ENCODE measurements around the gene CSTB. TPM values are rescaled to one million over a fixed set of nuclear protein-coding genes. Genes with fewer than 3 reads are reported as not detected.

CSTB gene
- total and polyA plus RNA-seq, 2 donors (not counting 3 experiments of a cell fraction or from before 2014, with no cell fraction given) = 65.8 to 83.7 TPM

DNA sequence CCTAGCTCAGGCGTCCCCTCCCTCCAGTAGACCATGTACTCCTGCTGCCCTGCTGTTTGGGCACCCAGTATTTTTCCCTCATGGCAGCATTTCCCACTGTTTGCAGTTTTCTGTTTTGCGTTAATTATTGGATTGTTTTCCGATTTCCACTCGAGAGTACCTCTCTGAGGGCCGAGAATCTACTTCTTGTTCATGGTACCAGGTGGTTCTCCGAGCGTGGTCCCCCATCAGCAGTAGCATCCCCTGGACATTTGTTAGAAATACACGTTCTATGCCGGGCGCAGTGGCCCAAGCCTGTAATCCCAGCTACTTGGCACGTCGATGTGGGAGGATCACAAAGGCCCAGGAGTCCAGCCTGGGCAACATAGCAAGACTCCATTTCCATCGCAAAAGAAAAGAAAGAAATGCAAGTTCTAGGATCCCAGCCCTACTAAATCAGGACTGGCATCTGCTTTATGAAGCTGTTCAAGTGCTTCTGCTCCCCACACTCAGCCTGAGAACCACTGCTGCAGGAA is 14.0 kb upstream of the CSTB start:
- CTCF ChIA-PET = interaction anchor here (0.7 to 2.2 kb wide), 6 partner anchors 11 to 185 kb away, joined by 3 to 10 read pairs (median 6); no protein-coding TSS in a partner anchor
- Histone ChIP-seq H3K4me1 (ENCODE audit: control insufficient read depth, extremely low read depth, insufficient read depth, low read length) (peaks cover 7% of the 10 kb centered on the region), H3K27me3 (ENCODE audit: control insufficient read depth in 2 of 2, insufficient read depth in 2 of 2, low read length in 2 of 2) (no peaks in the 10 kb centered on the region), H3K4me3 (replicated peaks in 1 of 3; ENCODE audit: insufficient read depth in 1 of 3, low read depth in 1 of 3, low read length in 3 of 3) (peak overlapping the region; percentile 85 to 95 (median 91)), H4K20me1 (replicated peaks; ENCODE audit: control insufficient read depth, extremely low read depth, insufficient read depth, low read length) (no peaks in the 10 kb centered on the region), H2AFZ (ENCODE audit: low read depth, low read length) (peak overlapping the region; percentile 86), H3K27ac (ENCODE audit: insufficient read depth, low read depth, low read length) (peak overlapping the region; percentile 59), H3K79me2 (ENCODE audit: control insufficient read depth, insufficient read depth, low read length) (peaks cover 52% of the 10 kb centered on the region), H3K9me3 (replicated peaks; ENCODE audit: control insufficient read depth, insufficient read depth, low read length) (no peaks in the 10 kb centered on the region), H3K9ac (replicated peaks; ENCODE audit: extremely low read depth, insufficient read depth, low read length) (peak overlapping the region; percentile 75), H3K4me2 (ENCODE audit: insufficient read depth, low read length) (peak overlapping the region; percentile 66), H3K36me3 (ENCODE audit: control insufficient read depth in 2 of 2, extremely low read depth in 1 of 2, insufficient read depth in 2 of 2, low read length in 2 of 2) (peaks cover 13 to 27% of the 10 kb centered on the region in 2 experiments), H3K9me1 (replicated peaks; ENCODE audit: control insufficient read depth, extremely low read depth, insufficient read depth, low read length) (no peaks in the 10 kb centered on the region)
- dilution Hi-C loops (cut with MboI; ENCODE audit: extremely low pct_ligation_motif_present, low sequenced_read_pairs) (no loop called here), intact Hi-C loops (cut with micrococcal nuclease) (no loop called here)
- POLR2A ChIA-PET = no interaction called here
- peak; percentile 12 for DNase-seq (ENCODE audit: low read depth, low spot score)
- FAIRE-seq = peak; percentile 78
- TSS peak; percentile 46 for BruUV-seq (replicated peaks)
- TF ChIP-seq, protein P1, sequence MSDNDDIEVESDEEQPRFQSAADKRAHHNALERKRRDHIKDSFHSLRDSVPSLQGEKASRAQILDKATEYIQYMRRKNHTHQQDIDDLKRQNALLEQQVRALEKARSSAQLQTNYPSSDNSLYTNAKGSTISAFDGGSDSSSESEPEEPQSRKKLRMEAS (IDR thresholded peaks at IDR 0.05; ENCODE audit: insufficient read depth, insufficient read length) = no peak
- TF ChIP-seq JUN (IDR thresholded peaks at IDR 0.05; ENCODE audit: borderline replicate concordance, insufficient read depth, insufficient read length, low read depth) (no peak), CTCF (IDR thresholded peaks at IDR 0.05; ENCODE audit: extremely low read depth in 1 of 2, insufficient read depth in 1 of 2, low read depth in 1 of 2, low read length in 2 of 2) (no peak), POLR2AphosphoS5 (IDR thresholded peaks at IDR 0.05; ENCODE audit: insufficient read depth, low read depth, low read length) (no peak), GATA2 (IDR thresholded peaks at IDR 0.05; ENCODE audit: insufficient read depth, insufficient read length, low read depth, low read length) (no peak), MYC (IDR thresholded peaks at IDR 0.05; ENCODE audit: low read depth, low read length) (no peak), EZH2 (IDR thresholded peaks at IDR 0.05; ENCODE audit: borderline replicate concordance, low read depth, low read length, severe bottlenecking) (no peak), FOS (IDR thresholded peaks at IDR 0.05; ENCODE audit: borderline replicate concordance, insufficient read depth, low read length) (no peak), POLR2A (IDR thresholded peaks at IDR 0.05; ENCODE audit: low read depth, low read length) (no peak)
